ENCODE data around the gene ADGRA1. TPM values are rescaled to one million over a fixed set of nuclear protein-coding genes. Genes with fewer than 3 reads are reported as not detected.

Gene ADGRA1
- total RNA-seq, 4 donors from 2014 or later: not detected

- intact Hi-C loops (cut with DNase I): no loop called here
- WGBS, 2 donors: 77 to 93% methylated on average over 4 to 15 of the region's 23 CpGs
Observed at GRCh38 chr10:133180965-133181639, 93.4 kb downstream of the ADGRA1 start.

More at GRCh38 chr10:133180965-133181639, 93.4 kb downstream of the ADGRA1 start:
- no peaks in the 10 kb centered on the region for H3K4me1 ChIP-seq
- no peaks in the 10 kb centered on the region for H3K36me3 ChIP-seq
- no peaks in the 10 kb centered on the region for H3K9me3 ChIP-seq
- DNase-seq: no peak
- H3K4me3 ChIP-seq: no peak overlapping the region
- H3K27ac ChIP-seq: no peak overlapping the region
- TF ChIP-seq CTCF (IDR thresholded peaks at IDR 0.05) (no peak), POLR2A (IDR thresholded peaks at IDR 0.05) (no peak)
- H3K27me3 ChIP-seq: peaks cover 0 to 20% (median 0%) of the 10 kb centered on the region in 4 donors

Other genes starting within 250 kb of the ADGRA1 start
- under 1 TPM; 0.19 to 0.92 (median 0.54) TPM for gene CFAP46, start 145.4 kb upstream of the ADGRA1 start, total RNA-seq
- gene KNDC1, start 72.3 kb downstream of the ADGRA1 start, total RNA-seq: under 1 TPM in 3 of 4 donors, not detected in 1; 0.19 to 0.64 (median 0.53) TPM
- not detected for gene UTF1, start 142.3 kb downstream of the ADGRA1 start, total RNA-seq
- under 1 TPM in 3 of 4 donors, not detected in 1; 0.13 to 0.95 (median 0.82) TPM for gene VENTX, start 149.9 kb downstream of the ADGRA1 start, total RNA-seq
- 1 to 10 TPM; 3.3 to 5.7 (median 4.3) TPM for gene ADAM8, start 188.9 kb downstream of the ADGRA1 start, total RNA-seq
- 10 to 100 TPM; 28.4 to 44.4 (median 38.9) TPM for gene TUBGCP2, start 220.9 kb downstream of the ADGRA1 start, total RNA-seq
- gene ZNF511, start 221.0 kb downstream of the ADGRA1 start, total RNA-seq: 10 to 100 TPM; 16.1 to 26.7 (median 17.7) TPM
- not detected for gene CALY, start 249.0 kb downstream of the ADGRA1 start, total RNA-seq